GM18870 (cell line): Measurements from ENCODE around the gene SLC6A19.
"Not testable (repeated sequence)": the region's sequence is repeated elsewhere in the genome, so short reads cannot be mapped to it uniquely, and the experiment has no call there.

Source experiments
- ATAC-seq: cut with Tn5 transposase; IDR thresholded peaks from one replicate; pipeline ENCODE4 v1.9.1; 2021; ENCODE audit warnings: moderate library complexity; ENCODE audit not compliant: unreplicated experiment

Gene SLC6A19

GRCh38 chr5:1261643-1262042 lies 60.2 kb downstream of the SLC6A19 start:
- ATAC-seq: no peak

- ATAC-seq: no peak
Measured at GRCh38 chr5:1262381-1262780, 61.0 kb downstream of the SLC6A19 start.

GRCh38 chr5:1264211-1264610 lies 62.8 kb downstream of the SLC6A19 start:
- no peak for ATAC-seq

GRCh38 chr5:1265026-1265425 lies 63.6 kb downstream of the SLC6A19 start:
- no peak for ATAC-seq

GRCh38 chr5:1265461-1266455 lies 64.4 kb downstream of the SLC6A19 start:
- ATAC-seq: no peak

GRCh38 chr5:1266791-1267190 lies 65.4 kb downstream of the SLC6A19 start:
- ATAC-seq: no peak

- not testable (repeated sequence) for ATAC-seq
Measured at GRCh38 chr5:1267464-1267863, 66.1 kb downstream of the SLC6A19 start.

- ATAC-seq: no peak
Measured at GRCh38 chr5:1268056-1268455, 66.7 kb downstream of the SLC6A19 start.

GRCh38 chr5:1268666-1269065 lies 67.3 kb downstream of the SLC6A19 start:
- no peak for ATAC-seq

GRCh38 chr5:1270426-1270825 lies 69.0 kb downstream of the SLC6A19 start:
- no peak for ATAC-seq

GRCh38 chr5:1270933-1271914 lies 69.8 kb downstream of the SLC6A19 start:
- no peak for ATAC-seq

- no peak for ATAC-seq
Measured at GRCh38 chr5:1272201-1272600, 70.8 kb downstream of the SLC6A19 start.

- no peak for ATAC-seq
Measured at GRCh38 chr5:1273745-1274144, 72.3 kb downstream of the SLC6A19 start.

GRCh38 chr5:1274471-1274870 lies 73.1 kb downstream of the SLC6A19 start:
- no peak for ATAC-seq
